Neural progenitor cell (in vitro differentiated cells): Measurements from ENCODE around the gene CDR2L. TPM values are rescaled to one million over a fixed set of nuclear protein-coding genes. Genes with fewer than 3 reads are reported as not detected.
"Not testable (repeated sequence)": the region's sequence is repeated elsewhere in the genome, so short reads cannot be mapped to it uniquely, and the experiment has no call there.

Experiments
- DNase-seq: peaks from one replicate; pipeline ENCODE4 v3.0.0-alpha.2; 2016; ENCODE audit warnings: low spot score
- H2AFZ ChIP-seq: fragments of 200-600 bp; sonication (generic); replicated peaks from 2 replicates; pipeline ENCODE4 v1.6.1; 2016; ENCODE audit warnings: antibody characterized with exemption
- H3F3A ChIP-seq: fragments of 200-600 bp; sonication (generic); 2 replicates; pipeline ENCODE4 v1.6.1; 2016; ENCODE audit warnings: antibody characterized with exemption, low read depth
- H3K27ac ChIP-seq: fragments of 200-600 bp; sonication (generic); 2 replicates; pipeline ENCODE4 v1.5.1; 2016; ENCODE audit warnings: mild to moderate bottlenecking
- H3K27me3 ChIP-seq: fragments of 200-600 bp; sonication (generic); 2 replicates; pipeline ENCODE4 v1.6.1; 2016; ENCODE audit warnings: mild to moderate bottlenecking, moderate library complexity
- H3K36me3 ChIP-seq: fragments of 200-600 bp; sonication (generic); 2 replicates; pipeline ENCODE4 v1.5.1; 2016
- H3K4me1 ChIP-seq: fragments of 200-600 bp; sonication (generic); 2 replicates; pipeline ENCODE4 v1.6.1; 2016; ENCODE audit warnings: mixed run types
- H3K4me2 ChIP-seq: fragments of 200-600 bp; sonication (generic); 2 replicates; pipeline ENCODE4 v1.6.1; 2016
- H3K4me3 ChIP-seq: fragments of 200-600 bp; sonication (generic); 2 replicates; pipeline ENCODE4 v1.5.1; 2016
- H3K79me2 ChIP-seq: fragments of 200-600 bp; sonication (generic); 2 replicates; pipeline ENCODE4 v1.6.1; 2016; ENCODE audit warnings: low read depth
- H3K9ac ChIP-seq: fragments of 200-600 bp; sonication (generic); 2 replicates; pipeline ENCODE4 v1.6.1; 2016
- H3K9me3 ChIP-seq: fragments of 200-600 bp; sonication (generic); 2 replicates; pipeline ENCODE4 v1.5.1; 2016; ENCODE audit warnings: low read depth
- H4K20me1 ChIP-seq: fragments of 200-600 bp; sonication (generic); 2 replicates; pipeline ENCODE4 v1.6.1; 2016; ENCODE audit warnings: low read depth
- H3K27ac Mint-ChIP-seq: 3 replicates; pipeline ENCODE4 v1.8.0; 2021; ENCODE audit warnings: mixed read lengths
- H3K27me3 Mint-ChIP-seq: 2 replicates; pipeline ENCODE4 v1.8.0; 2022; ENCODE audit warnings: low read depth, mild to moderate bottlenecking, inconsistent platforms, moderate library complexity, mixed read lengths; ENCODE audit not compliant: insufficient read depth
- H3K36me3 Mint-ChIP-seq: 3 replicates; pipeline ENCODE4 v1.8.0; 2021; ENCODE audit warnings: mixed read lengths
- H3K4me1 Mint-ChIP-seq: 3 replicates; pipeline ENCODE4 v1.8.0; 2021; ENCODE audit warnings: mixed read lengths
- H3K4me3 Mint-ChIP-seq: 3 replicates; pipeline ENCODE4 v1.8.0; 2021; ENCODE audit warnings: mild to moderate bottlenecking, moderate library complexity, mixed read lengths
- H3K9me3 Mint-ChIP-seq: 3 replicates; pipeline ENCODE4 v1.8.0; 2020; ENCODE audit warnings: mixed read lengths
- EZH2 ChIP-seq: fragments of 200-600 bp; sonication (generic); IDR thresholded peaks from 2 replicates; pipeline ENCODE4 v1.6.1; 2017; ENCODE audit warnings: antibody characterized with exemption, mild to moderate bottlenecking, moderate library complexity
- EZH2phosphoT487 ChIP-seq: fragments of 200-600 bp; sonication (generic); IDR thresholded peaks from 2 replicates; pipeline ENCODE4 v1.6.1; 2017; ENCODE audit warnings: antibody characterized with exemption
- total RNA-seq: library from RNA; depleted of rRNA; stranded (reverse); fragments of >200 nt; gene quantifications from 2 replicates; pipeline ENCODE4 v1.2.3, GENCODE V29; 2015; ENCODE audit warnings: low replicate concordance
- TF ChIP-seq, protein P1 (sequence below): fragments of 200-600 bp; sonication (generic); IDR thresholded peaks from 2 replicates; pipeline ENCODE4 v1.5.1; 2017; ENCODE audit warnings: antibody characterized with exemption, mild to moderate bottlenecking

The CDR2L gene
- total RNA-seq, 1 donor from 2014 or later = 4.0 TPM

DNA sequence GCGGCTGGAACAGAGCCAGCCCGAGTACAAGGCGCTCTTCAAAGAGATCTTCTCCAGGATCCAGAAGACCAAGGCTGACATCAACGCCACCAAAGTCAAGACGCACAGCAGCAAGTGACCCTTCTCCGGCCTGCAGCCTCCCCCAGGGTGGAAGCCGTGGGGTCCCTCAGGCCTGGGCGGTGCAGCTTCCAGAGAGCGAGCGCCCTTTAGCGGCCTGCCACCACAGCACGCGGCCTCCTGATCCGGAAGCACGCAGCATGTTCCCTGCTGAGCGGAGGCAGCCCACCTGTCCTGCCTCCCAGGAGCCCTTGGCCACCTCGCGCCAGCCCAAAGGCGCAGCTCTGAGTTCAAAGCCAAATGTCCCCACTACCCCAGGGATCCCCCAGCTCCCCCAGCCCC is 16.5 kb downstream of the CDR2L start:
- DNase-seq = no peak
- TF ChIP-seq, protein P1, sequence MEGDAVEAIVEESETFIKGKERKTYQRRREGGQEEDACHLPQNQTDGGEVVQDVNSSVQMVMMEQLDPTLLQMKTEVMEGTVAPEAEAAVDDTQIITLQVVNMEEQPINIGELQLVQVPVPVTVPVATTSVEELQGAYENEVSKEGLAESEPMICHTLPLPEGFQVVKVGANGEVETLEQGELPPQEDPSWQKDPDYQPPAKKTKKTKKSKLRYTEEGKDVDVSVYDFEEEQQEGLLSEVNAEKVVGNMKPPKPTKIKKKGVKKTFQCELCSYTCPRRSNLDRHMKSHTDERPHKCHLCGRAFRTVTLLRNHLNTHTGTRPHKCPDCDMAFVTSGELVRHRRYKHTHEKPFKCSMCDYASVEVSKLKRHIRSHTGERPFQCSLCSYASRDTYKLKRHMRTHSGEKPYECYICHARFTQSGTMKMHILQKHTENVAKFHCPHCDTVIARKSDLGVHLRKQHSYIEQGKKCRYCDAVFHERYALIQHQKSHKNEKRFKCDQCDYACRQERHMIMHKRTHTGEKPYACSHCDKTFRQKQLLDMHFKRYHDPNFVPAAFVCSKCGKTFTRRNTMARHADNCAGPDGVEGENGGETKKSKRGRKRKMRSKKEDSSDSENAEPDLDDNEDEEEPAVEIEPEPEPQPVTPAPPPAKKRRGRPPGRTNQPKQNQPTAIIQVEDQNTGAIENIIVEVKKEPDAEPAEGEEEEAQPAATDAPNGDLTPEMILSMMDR = no peak
- TF ChIP-seq EZH2phosphoT487 = no peak
- TF ChIP-seq EZH2 = no peak
- H3K9me3 Mint-ChIP-seq = no peaks in the 10 kb centered on the region

DNA sequence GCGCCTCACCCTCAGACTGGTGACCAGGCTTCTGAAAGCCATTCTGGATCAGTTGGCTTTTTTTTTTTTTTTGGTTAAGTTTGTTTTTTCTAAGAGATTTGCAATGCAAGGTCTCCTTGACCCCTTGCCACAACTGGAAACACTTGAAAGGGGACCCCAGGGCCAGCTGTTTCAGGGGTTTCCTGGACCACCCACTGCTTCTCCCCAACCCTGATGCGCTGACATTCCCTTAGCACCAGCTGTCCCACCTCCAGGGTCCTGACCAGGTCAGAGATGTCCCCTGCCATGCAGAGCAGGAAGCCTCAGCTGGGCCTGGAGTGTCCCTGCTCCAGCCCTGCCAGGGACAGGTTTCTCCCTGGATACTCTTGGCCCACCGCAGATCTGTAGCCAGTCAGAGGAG is 16.9 kb downstream of the CDR2L start:
- TF ChIP-seq EZH2phosphoT487 = no peak
- no peak overlapping the region for H3K4me2 ChIP-seq
- H2AFZ ChIP-seq = no peak overlapping the region
- H3K79me2 ChIP-seq = no peaks in the 10 kb centered on the region
- no peak for DNase-seq
- no peaks in the 10 kb centered on the region for H3K9me3 Mint-ChIP-seq
- no peaks in the 10 kb centered on the region for H3K9me3 ChIP-seq
- no peaks in the 10 kb centered on the region for H4K20me1 ChIP-seq
- no peaks in the 10 kb centered on the region for H3F3A ChIP-seq
- H3K4me1 ChIP-seq = no peaks in the 10 kb centered on the region
- H3K36me3 ChIP-seq = no peaks in the 10 kb centered on the region
- H3K27me3 Mint-ChIP-seq = peaks cover 2% of the 10 kb centered on the region
- no peaks in the 10 kb centered on the region for H3K4me1 Mint-ChIP-seq
- no peak overlapping the region for H3K4me3 ChIP-seq
- no peak overlapping the region for H3K9ac ChIP-seq
- no peak overlapping the region for H3K27ac ChIP-seq
- H3K27me3 ChIP-seq = no peaks in the 10 kb centered on the region
- peaks cover 17% of the 10 kb centered on the region for H3K36me3 Mint-ChIP-seq
- no peak overlapping the region for H3K4me3 Mint-ChIP-seq
- no peak overlapping the region for H3K27ac Mint-ChIP-seq

More for the DNA sequence above, 16.5 kb downstream of the CDR2L start:
- no peaks in the 10 kb centered on the region for H3K36me3 ChIP-seq
- no peak overlapping the region for H3K4me2 ChIP-seq
- peaks cover 17% of the 10 kb centered on the region for H3K36me3 Mint-ChIP-seq
- H3K4me3 Mint-ChIP-seq = no peak overlapping the region
- H3K27ac ChIP-seq = no peak overlapping the region
- H3K79me2 ChIP-seq = no peaks in the 10 kb centered on the region
- no peaks in the 10 kb centered on the region for H4K20me1 ChIP-seq
- H3K4me3 ChIP-seq = no peak overlapping the region
- H3K27me3 ChIP-seq = no peaks in the 10 kb centered on the region
- no peak overlapping the region for H2AFZ ChIP-seq
- H3F3A ChIP-seq = no peaks in the 10 kb centered on the region
- H3K9ac ChIP-seq = no peak overlapping the region
- no peaks in the 10 kb centered on the region for H3K4me1 ChIP-seq
- no peaks in the 10 kb centered on the region for H3K4me1 Mint-ChIP-seq
- H3K9me3 ChIP-seq = no peaks in the 10 kb centered on the region
- peaks cover under 1% of the 10 kb centered on the region for H3K27me3 Mint-ChIP-seq
- no peak overlapping the region for H3K27ac Mint-ChIP-seq

DNA sequence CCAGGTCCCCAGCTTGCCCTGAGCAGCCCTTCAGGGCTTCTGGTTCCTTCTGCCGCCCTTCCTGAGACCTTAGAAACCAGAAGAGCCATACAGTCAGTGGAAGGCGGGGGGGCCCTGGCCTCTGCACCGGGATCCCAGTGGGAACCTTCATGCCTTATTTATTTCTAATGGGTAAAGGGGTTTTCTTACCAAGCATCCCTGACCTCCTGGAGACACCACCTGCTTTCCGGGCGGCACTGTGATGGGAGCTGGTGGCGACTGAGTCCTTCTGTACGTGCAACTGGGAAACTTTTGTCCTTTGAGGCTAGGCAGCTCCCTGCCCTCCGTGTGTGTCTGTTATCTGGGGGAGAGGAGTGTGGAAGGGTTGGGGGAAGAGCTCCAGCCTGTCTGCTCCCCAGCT is 17.9 kb downstream of the CDR2L start:
- H3K79me2 ChIP-seq = no peaks in the 10 kb centered on the region
- H2AFZ ChIP-seq = no peak overlapping the region
- no peaks in the 10 kb centered on the region for H3F3A ChIP-seq
- no peaks in the 10 kb centered on the region for H3K27me3 ChIP-seq
- H3K9me3 ChIP-seq = no peaks in the 10 kb centered on the region
- DNase-seq = no peak
- H3K4me1 ChIP-seq = no peaks in the 10 kb centered on the region
- Mint-ChIP-seq H3K36me3 (peaks cover 17% of the 10 kb centered on the region), H3K27ac (no peak overlapping the region), H3K4me3 (no peak overlapping the region), H3K4me1 (no peaks in the 10 kb centered on the region), H3K27me3 (peaks cover 2% of the 10 kb centered on the region), H3K9me3 (no peaks in the 10 kb centered on the region)
- H3K4me3 ChIP-seq = no peak overlapping the region
- H3K27ac ChIP-seq = no peak overlapping the region
- H3K9ac ChIP-seq = no peak overlapping the region
- H3K4me2 ChIP-seq = no peak overlapping the region
- no peaks in the 10 kb centered on the region for H4K20me1 ChIP-seq
- TF ChIP-seq EZH2 = no peak
- TF ChIP-seq, protein P1 = no peak
- TF ChIP-seq EZH2phosphoT487 = no peak
- H3K36me3 ChIP-seq = no peaks in the 10 kb centered on the region

- not testable (repeated sequence) for H2AFZ ChIP-seq, H3K4me3 Mint-ChIP-seq, H3K9me3 ChIP-seq, H3K9me3 Mint-ChIP-seq, H4K20me1 ChIP-seq, H3K27ac ChIP-seq, H3K27me3 ChIP-seq, H3K4me1 ChIP-seq, H3K4me1 Mint-ChIP-seq, H3F3A ChIP-seq, H3K27ac Mint-ChIP-seq, DNase-seq, H3K27me3 Mint-ChIP-seq, H3K9ac ChIP-seq, H3K4me3 ChIP-seq, H3K36me3 ChIP-seq, H3K4me2 ChIP-seq, H3K79me2 ChIP-seq
- H3K36me3 Mint-ChIP-seq = peaks cover 16% of the 10 kb centered on the region
Measured at GRCh38 chr17:75006084-75006483, 18.7 kb downstream of the CDR2L start.
